Right kidney (tissue), 1 donor: ENCODE results near the gene ATG4D.
"Not testable (repeated sequence)": the region's sequence is repeated elsewhere in the genome, so short reads cannot be mapped to it uniquely, and the experiment has no call there.

ENCODE experiments used
- DNase-seq: peaks from one replicate; pipeline ENCODE4 v3.0.0-alpha.2; 2016

The ATG4D gene

GRCh38 chr19:10551698-10552301 is 8.1 kb downstream of the ATG4D start:
- DNase-seq: no peak

GRCh38 chr19:10552510-10553053 is 8.9 kb downstream of the ATG4D start:
- DNase-seq: no peak

- no peak for DNase-seq
Measured at GRCh38 chr19:10553087-10553667, 9.5 kb downstream of the ATG4D start.

GRCh38 chr19:10553943-10554381 is 10.3 kb downstream of the ATG4D start:
- DNase-seq: no peak

GRCh38 chr19:10554760-10555609 is 11.3 kb downstream of the ATG4D start:
- DNase-seq: no peak

GRCh38 chr19:10555610-10555973 is 11.9 kb downstream of the ATG4D start:
- no peak for DNase-seq

GRCh38 chr19:10557603-10558197 is 14.0 kb downstream of the ATG4D start:
- no peak for DNase-seq

GRCh38 chr19:10560154-10560553 is 16.4 kb downstream of the ATG4D start:
- DNase-seq: no peak

GRCh38 chr19:10562609-10563008 is 18.9 kb downstream of the ATG4D start:
- no peak for DNase-seq

GRCh38 chr19:10565028-10565566 is 21.4 kb downstream of the ATG4D start:
- peak; percentile 54 for DNase-seq

- peak; percentile 93 for DNase-seq
Measured at GRCh38 chr19:10565567-10566407, 22.1 kb downstream of the ATG4D start, which contains the start of gene KRI1. Gene KRI1 (minus strand): TSS chr19:10566010. CDS start chr19:10565999, 11 bp downstream.

GRCh38 chr19:10566408-10566657 is 22.6 kb downstream of the ATG4D start:
- DNase-seq: no peak

- DNase-seq: no peak
Measured at GRCh38 chr19:10566658-10567410, 23.1 kb downstream of the ATG4D start.

- no peak for DNase-seq
Measured at GRCh38 chr19:10567656-10568055, 24.0 kb downstream of the ATG4D start.

- DNase-seq: no peak
Measured at GRCh38 chr19:10568062-10568825, 24.5 kb downstream of the ATG4D start.

- peak; percentile 94 for DNase-seq
Measured at GRCh38 chr19:10568826-10569651, 25.3 kb downstream of the ATG4D start, which contains the start of gene CDKN2D. Gene CDKN2D (minus strand): TSS chr19:10568979. CDS start chr19:10568653, 326 bp downstream.

GRCh38 chr19:10573793-10574192 is 30.1 kb downstream of the ATG4D start:
- DNase-seq: not testable (repeated sequence)

GRCh38 chr19:10574462-10574861 is 30.8 kb downstream of the ATG4D start:
- no peak for DNase-seq
